Naive thymus-derived CD4-positive, alpha-beta T cell (primary cell): Measurements from ENCODE around the gene GNB3. TPM values are rescaled to one million over a fixed set of nuclear protein-coding genes. Genes with fewer than 3 reads are reported as not detected.

Experiments
- ATAC-seq: fragments of 150-1000 bp; cut with Tn5 transposase; 2 replicates; pipeline ENCODE4 v1.10.0; 2021; ENCODE audit warnings: mild to moderate bottlenecking, moderate library complexity
- CTCF ChIA-PET: fragments of 350-600 bp; sonication (Branson Sonifier 250); formaldehyde crosslinking; loops from one replicate; lab custom pipeline; 2021; ENCODE audit warnings: antibody characterized with exemption; lab: Charles Lee
- POLR2A ChIA-PET: fragments of 350-600 bp; sonication (Branson Sonifier 250); formaldehyde crosslinking; loops from one replicate; lab custom pipeline; 2021; ENCODE audit warnings: antibody characterized with exemption, inconsistent platforms; lab: Charles Lee
- DNase-seq, 9 donors: peaks; one replicate each; pipeline versions ENCODE4 v3.0.0 to v3.0.0-alpha.2; 2020 to 2022; ENCODE audit warnings: mixed read lengths in 1 of 9
- H3K27ac ChIP-seq: one replicate; pipeline ENCODE4 v1.7.0; 2013; ENCODE audit warnings: mild to moderate bottlenecking, low read depth, low read length, moderate library complexity
- H3K27me3 ChIP-seq, 2 donors: one replicate each; pipeline ENCODE4 v1.7.0; 2013; ENCODE audit warnings: low read length in 2 of 2, mild to moderate bottlenecking in 2 of 2, moderate library complexity in 2 of 2; ENCODE audit not compliant: control insufficient read depth in 2 of 2, insufficient read depth in 2 of 2
- H3K36me3 ChIP-seq, 3 experiments: 1 replicate in 2 of 3; 2 replicates in 1 of 3; pipeline ENCODE4 v1.7.0; 2013; ENCODE audit warnings: low read length in 3 of 3, mild to moderate bottlenecking in 3 of 3, moderate library complexity in 1 of 3; ENCODE audit not compliant: insufficient read depth in 3 of 3, control insufficient read depth in 2 of 3
- H3K4me1 ChIP-seq, 2 donors: one replicate each; pipeline ENCODE4 v1.7.0; 2013; ENCODE audit warnings: low read length in 2 of 2, mild to moderate bottlenecking in 2 of 2, moderate library complexity in 1 of 2; ENCODE audit not compliant: control insufficient read depth in 2 of 2, insufficient read depth in 2 of 2
- H3K4me3 ChIP-seq: 2 replicates; pipeline ENCODE4 v1.7.0; 2013; ENCODE audit warnings: mild to moderate bottlenecking, low read length
- H3K9me3 ChIP-seq, 3 experiments: 1 replicate in 2 of 3; 2 replicates in 1 of 3; pipeline ENCODE4 v1.7.0; 2013; ENCODE audit warnings: low read length in 3 of 3; ENCODE audit not compliant: control insufficient read depth in 2 of 3
- H3K27ac Mint-ChIP-seq, 9 donors: one replicate each; pipeline ENCODE4 v1.8.0; 2020 to 2022; ENCODE audit warnings: mixed read lengths in 9 of 9, mild to moderate bottlenecking in 8 of 9, moderate library complexity in 5 of 9, inconsistent platforms in 2 of 9
- H3K27me3 Mint-ChIP-seq, 5 donors: one replicate each; pipeline ENCODE4 v1.8.0; 2021 to 2022; ENCODE audit warnings: mixed read lengths in 5 of 5, mild to moderate bottlenecking in 1 of 5
- H3K36me3 Mint-ChIP-seq, 5 donors: one replicate each; pipeline ENCODE4 v1.8.0; 2020 to 2022; ENCODE audit warnings: mixed read lengths in 5 of 5, mild to moderate bottlenecking in 3 of 5, inconsistent platforms in 1 of 5
- H3K4me1 Mint-ChIP-seq, 7 donors: one replicate each; pipeline ENCODE4 v1.8.0; 2020 to 2022; ENCODE audit warnings: mixed read lengths in 7 of 7, mild to moderate bottlenecking in 3 of 7, inconsistent platforms in 1 of 7
- H3K4me3 Mint-ChIP-seq, 10 donors: one replicate each; pipeline ENCODE4 v1.8.0; 2020 to 2022; ENCODE audit warnings: mild to moderate bottlenecking in 10 of 10, mixed read lengths in 10 of 10, moderate library complexity in 6 of 10, inconsistent platforms in 2 of 10
- H3K9me3 Mint-ChIP-seq, 11 donors: one replicate each; pipeline ENCODE4 v1.8.0; 2020 to 2022; ENCODE audit warnings: mixed read lengths in 11 of 11, mild to moderate bottlenecking in 4 of 11, inconsistent platforms in 1 of 11, moderate library complexity in 1 of 11
- intact Hi-C, 2 donors: fragments of 100-400 bp; cut with micrococcal nuclease; formaldehyde crosslinking; loops; one replicate each; pipeline ENCODE4 v1.15.1; 2023
- polyA plus RNA-seq, 2 donors: library from polyadenylated mRNA; unstranded; fragments of 300-500 nt; fragmentation: Illumina TruSeq; gene quantifications; one replicate each; pipeline ENCODE4 v1.2.3, GENCODE V29; 2021
- total RNA-seq, 6 experiments: library from RNA in 5 of 6; stranded (reverse) in 5 of 6; gene quantifications; 1 replicate in 5 of 6; 2 replicates in 1 of 6; pipeline ENCODE4 v1.2.3 and lab custom pipeline; 2021 to 2026

Gene GNB3
- total and polyA plus RNA-seq, 7 experiments from 2014 or later: 0.23 to 11.8 (median 2.5) TPM; not detected in 1

- CTCF ChIA-PET: no interaction called here
- H3K4me1 Mint-ChIP-seq: peaks cover 34 to 62% (median 55%) of the 10 kb centered on the region in 7 donors
- peak overlapping the region in 7 of 9 donors; percentile 6 to 79 (median 65) for H3K27ac Mint-ChIP-seq
Measured at GRCh38 chr12:6799147-6799546, 41.6 kb upstream of the GNB3 start.

GRCh38 chr12:6807170-6807569 lies 33.6 kb upstream of the GNB3 start:
- H3K9me3 ChIP-seq: no peaks in the 10 kb centered on the region
- Mint-ChIP-seq H3K36me3 (peaks cover 0 to 29% (median 22%) of the 10 kb centered on the region in 5 donors), H3K4me3 (no peak overlapping the region), H3K27me3 (no peaks in the 10 kb centered on the region), H3K9me3 (no peaks in the 10 kb centered on the region), H3K4me1 (peaks cover 18 to 35% (median 28%) of the 10 kb centered on the region in 7 donors), H3K27ac (no peak overlapping the region)
- no peak overlapping the region for H3K4me3 ChIP-seq
- H3K36me3 ChIP-seq: peaks cover 0 to 38% (median 0%) of the 10 kb centered on the region in 3 experiments
- intact Hi-C loops: no loop called here
- H3K27ac ChIP-seq: no peak overlapping the region
- no peaks in the 10 kb centered on the region for H3K27me3 ChIP-seq
- H3K4me1 ChIP-seq: no peaks in the 10 kb centered on the region
- ATAC-seq: no peak
- CTCF ChIA-PET: no interaction called here
- no peak for DNase-seq
- POLR2A ChIA-PET: interaction anchor here (1.2 kb wide), 1 partner anchor 18 kb away, joined by 6 read pairs; the partner anchor contains the start of gene CD4

More at GRCh38 chr12:6799147-6799546, 41.6 kb upstream of the GNB3 start:
- Histone ChIP-seq H3K4me3 (no peak overlapping the region), H3K27me3 (no peaks in the 10 kb centered on the region), H3K4me1 (peaks cover 0 to 24% of the 10 kb centered on the region in 2 donors), H3K36me3 (peaks cover 0 to 67% (median 22%) of the 10 kb centered on the region in 3 experiments), H3K9me3 (no peaks in the 10 kb centered on the region), H3K27ac (no peak overlapping the region)
- Mint-ChIP-seq H3K9me3 (no peaks in the 10 kb centered on the region), H3K36me3 (peaks cover 4 to 60% (median 24%) of the 10 kb centered on the region in 5 donors), H3K4me3 (peak overlapping the region in 1 of 10 donors; percentile 32), H3K27me3 (no peaks in the 10 kb centered on the region)
- intact Hi-C loops: no loop called here
- POLR2A ChIA-PET: interaction anchor here (0.6 to 1.7 kb wide), 2 partner anchors 10 to 55 kb away, joined by 3 to 5 read pairs; partner anchors contain the start of gene CD4
- ATAC-seq: no peak
- DNase-seq: no peak

GRCh38 chr12:6809056-6809455 lies 31.7 kb upstream of the GNB3 start:
- intact Hi-C loops: loop anchor here in 1 of 2 donors (2.0 kb wide), 1 partner anchor 16 kb away; no protein-coding TSS in a partner anchor
- Mint-ChIP-seq H3K4me3 (no peak overlapping the region), H3K9me3 (no peaks in the 10 kb centered on the region), H3K27me3 (no peaks in the 10 kb centered on the region), H3K27ac (peak overlapping the region in 6 of 9 donors; percentile 1 to 55 (median 23)), H3K4me1 (peaks cover 18 to 39% (median 28%) of the 10 kb centered on the region in 7 donors), H3K36me3 (peaks cover 0 to 28% (median 20%) of the 10 kb centered on the region in 5 donors)
- H3K27ac ChIP-seq: no peak overlapping the region
- no peaks in the 10 kb centered on the region for H3K9me3 ChIP-seq
- H3K36me3 ChIP-seq: peaks cover 0 to 33% (median 2%) of the 10 kb centered on the region in 3 experiments
- no peak overlapping the region for H3K4me3 ChIP-seq
- ChIA-PET POLR2A (interaction anchor here (1.1 kb wide), 1 partner anchor 20 kb away, joined by 3 read pairs; no protein-coding TSS in a partner anchor), CTCF (no interaction called here)
- DNase-seq (peak in 1 of 9 donors; percentile 2), ATAC-seq (no peak)
- H3K4me1 ChIP-seq: no peaks in the 10 kb centered on the region
- H3K27me3 ChIP-seq: no peaks in the 10 kb centered on the region

GRCh38 chr12:6810758-6811157 lies 30.0 kb upstream of the GNB3 start:
- intact Hi-C loops: no loop called here
- DNase-seq (no peak), ATAC-seq (no peak)
- H3K27me3 ChIP-seq: no peaks in the 10 kb centered on the region
- H3K9me3 Mint-ChIP-seq: no peaks in the 10 kb centered on the region
- no peaks in the 10 kb centered on the region for H3K4me1 ChIP-seq
- ChIA-PET CTCF (interaction anchor here (0.5 to 1.6 kb wide), 4 partner anchors 23 to 57 kb away, joined by 3 to 4 read pairs (median 4); no protein-coding TSS in a partner anchor), POLR2A (interaction anchor here (1.0 to 1.3 kb wide), 3 partner anchors 11 to 27 kb away, joined by 3 to 4 read pairs (median 3); partner anchors contain the start of gene GPR162)
- peaks cover 0 to 4% (median 0%) of the 10 kb centered on the region in 5 donors for H3K27me3 Mint-ChIP-seq
- H3K27ac ChIP-seq: peak overlapping the region; percentile 34
- peaks cover 21 to 36% (median 25%) of the 10 kb centered on the region in 7 donors for H3K4me1 Mint-ChIP-seq
- H3K36me3 Mint-ChIP-seq: peaks cover 0 to 30% (median 18%) of the 10 kb centered on the region in 5 donors
- H3K4me3 Mint-ChIP-seq: peak overlapping the region in 4 of 10 donors; percentile 0 to 39 (median 18)
- peak overlapping the region; percentile 31 to 90 (median 77) for H3K27ac Mint-ChIP-seq
- H3K9me3 ChIP-seq: no peaks in the 10 kb centered on the region
- H3K4me3 ChIP-seq: no peak overlapping the region
- H3K36me3 ChIP-seq: peaks cover 0 to 44% (median 6%) of the 10 kb centered on the region in 3 experiments

- peaks cover 0 to 4% (median 0%) of the 10 kb centered on the region in 5 donors for H3K27me3 Mint-ChIP-seq
Measured at GRCh38 chr12:6813363-6813762, 27.4 kb upstream of the GNB3 start.

GRCh38 chr12:6816598-6816997 lies 24.1 kb upstream of the GNB3 start:
- POLR2A ChIA-PET: interaction anchor here (0.6 kb wide), 1 partner anchor 28 kb away, joined by 3 read pairs; no protein-coding TSS in a partner anchor
- Mint-ChIP-seq H3K4me3 (no peak overlapping the region), H3K27ac (peak overlapping the region in 6 of 9 donors; percentile 14 to 51 (median 36)), H3K27me3 (peaks cover 0 to 4% (median 2%) of the 10 kb centered on the region in 5 donors), H3K4me1 (peaks cover 10 to 27% (median 19%) of the 10 kb centered on the region in 7 donors), H3K9me3 (peaks cover 0 to 2% (median 0%) of the 10 kb centered on the region in 11 donors), H3K36me3 (peaks cover 11 to 40% (median 24%) of the 10 kb centered on the region in 5 donors)
- DNase-seq: no peak
- CTCF ChIA-PET: interaction anchor here (1.1 to 1.5 kb wide), 3 partner anchors 9 to 63 kb away, joined by 3 to 5 read pairs (median 4); partner anchors contain the start of gene MLF2
- Histone ChIP-seq H3K27me3 (no peaks in the 10 kb centered on the region), H3K4me3 (no peak overlapping the region), H3K9me3 (no peaks in the 10 kb centered on the region), H3K36me3 (peaks cover 0 to 69% (median 22%) of the 10 kb centered on the region in 3 experiments), H3K4me1 (peaks cover 0 to 10% of the 10 kb centered on the region in 2 donors), H3K27ac (no peak overlapping the region)
- ATAC-seq: no peak
- intact Hi-C loops: no loop called here

More at GRCh38 chr12:6813363-6813762, 27.4 kb upstream of the GNB3 start:
- Histone ChIP-seq H3K4me3 (no peak overlapping the region), H3K27me3 (no peaks in the 10 kb centered on the region), H3K27ac (no peak overlapping the region), H3K36me3 (peaks cover 0 to 57% (median 18%) of the 10 kb centered on the region in 3 experiments), H3K4me1 (no peaks in the 10 kb centered on the region), H3K9me3 (no peaks in the 10 kb centered on the region)
- H3K4me1 Mint-ChIP-seq: peaks cover 19 to 36% (median 29%) of the 10 kb centered on the region in 7 donors
- peak overlapping the region in 3 of 9 donors; percentile 6 to 41 (median 15) for H3K27ac Mint-ChIP-seq
- peaks cover 11 to 47% (median 32%) of the 10 kb centered on the region in 5 donors for H3K36me3 Mint-ChIP-seq
- intact Hi-C loops: no loop called here
- peaks cover 0 to 2% (median 0%) of the 10 kb centered on the region in 11 donors for H3K9me3 Mint-ChIP-seq
- ATAC-seq: no peak
- no peak overlapping the region for H3K4me3 Mint-ChIP-seq
- DNase-seq: no peak
- ChIA-PET CTCF (interaction anchor here (0.8 to 1.6 kb wide), 2 partner anchors 47 to 79 kb away, joined by 3 to 5 read pairs; partner anchors contain the start of gene PTMS), POLR2A (interaction anchor here (0.6 to 1.3 kb wide), 6 partner anchors 12 to 89 kb away, joined by 3 to 5 read pairs (median 4); partner anchors contain the start of genes CD4, COPS7A and MLF2)
